ENCODE measurements around the gene JMJD8. TPM values are rescaled to one million over a fixed set of nuclear protein-coding genes. Genes with fewer than 3 reads are reported as not detected.

Gene JMJD8
- total and polyA plus RNA-seq, 10 of the 15 experiments (the other 5 are each of a cell fraction or from before 2014, with no cell fraction given): 1.00 to 50.4 (median 30.7) TPM

DNA sequence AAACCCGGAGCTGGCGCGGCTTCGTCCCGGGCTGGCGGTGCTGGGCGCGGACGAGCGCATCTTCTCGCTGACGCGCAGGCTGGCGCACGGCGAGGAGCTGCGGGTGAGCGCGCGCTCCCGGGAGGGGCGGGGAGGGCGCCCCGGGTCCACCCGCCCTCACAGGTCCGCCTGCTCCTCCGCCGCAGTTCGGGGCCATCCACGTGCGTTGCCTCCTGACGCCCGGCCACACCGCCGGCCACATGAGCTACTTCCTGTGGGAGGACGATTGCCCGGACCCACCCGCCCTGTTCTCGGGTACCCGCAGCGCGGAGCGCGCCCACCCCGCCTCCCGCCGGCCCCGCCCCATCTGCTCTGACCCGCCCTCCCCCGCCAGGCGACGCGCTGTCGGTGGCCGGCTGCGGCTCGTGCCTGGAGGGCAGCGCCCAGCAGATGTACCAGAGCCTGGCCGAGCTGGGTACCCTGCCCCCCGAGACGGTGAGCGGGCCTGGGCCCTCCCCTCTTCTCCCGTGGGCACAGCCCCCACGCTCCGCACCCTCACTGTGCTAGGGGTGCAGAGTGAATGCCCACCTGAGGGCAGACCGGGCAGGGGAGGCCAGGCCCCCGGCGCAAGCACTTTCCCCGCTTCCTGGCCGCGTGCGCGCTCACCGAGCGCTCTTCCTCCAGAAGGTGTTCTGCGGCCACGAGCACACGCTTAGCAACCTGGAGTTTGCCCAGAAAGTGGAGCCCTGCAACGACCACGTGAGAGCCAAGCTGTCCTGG, 44.2 kb upstream of the JMJD8 start (continued):
- TF ChIP-seq, protein P1, sequence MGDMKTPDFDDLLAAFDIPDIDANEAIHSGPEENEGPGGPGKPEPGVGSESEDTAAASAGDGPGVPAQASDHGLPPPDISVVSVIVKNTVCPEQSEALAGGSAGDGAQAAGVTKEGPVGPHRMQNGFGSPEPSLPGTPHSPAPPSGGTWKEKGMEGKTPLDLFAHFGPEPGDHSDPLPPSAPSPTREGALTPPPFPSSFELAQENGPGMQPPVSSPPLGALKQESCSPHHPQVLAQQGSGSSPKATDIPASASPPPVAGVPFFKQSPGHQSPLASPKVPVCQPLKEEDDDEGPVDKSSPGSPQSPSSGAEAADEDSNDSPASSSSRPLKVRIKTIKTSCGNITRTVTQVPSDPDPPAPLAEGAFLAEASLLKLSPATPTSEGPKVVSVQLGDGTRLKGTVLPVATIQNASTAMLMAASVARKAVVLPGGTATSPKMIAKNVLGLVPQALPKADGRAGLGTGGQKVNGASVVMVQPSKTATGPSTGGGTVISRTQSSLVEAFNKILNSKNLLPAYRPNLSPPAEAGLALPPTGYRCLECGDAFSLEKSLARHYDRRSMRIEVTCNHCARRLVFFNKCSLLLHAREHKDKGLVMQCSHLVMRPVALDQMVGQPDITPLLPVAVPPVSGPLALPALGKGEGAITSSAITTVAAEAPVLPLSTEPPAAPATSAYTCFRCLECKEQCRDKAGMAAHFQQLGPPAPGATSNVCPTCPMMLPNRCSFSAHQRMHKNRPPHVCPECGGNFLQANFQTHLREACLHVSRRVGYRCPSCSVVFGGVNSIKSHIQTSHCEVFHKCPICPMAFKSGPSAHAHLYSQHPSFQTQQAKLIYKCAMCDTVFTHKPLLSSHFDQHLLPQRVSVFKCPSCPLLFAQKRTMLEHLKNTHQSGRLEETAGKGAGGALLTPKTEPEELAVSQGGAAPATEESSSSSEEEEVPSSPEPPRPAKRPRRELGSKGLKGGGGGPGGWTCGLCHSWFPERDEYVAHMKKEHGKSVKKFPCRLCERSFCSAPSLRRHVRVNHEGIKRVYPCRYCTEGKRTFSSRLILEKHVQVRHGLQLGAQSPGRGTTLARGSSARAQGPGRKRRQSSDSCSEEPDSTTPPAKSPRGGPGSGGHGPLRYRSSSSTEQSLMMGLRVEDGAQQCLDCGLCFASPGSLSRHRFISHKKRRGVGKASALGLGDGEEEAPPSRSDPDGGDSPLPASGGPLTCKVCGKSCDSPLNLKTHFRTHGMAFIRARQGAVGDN (IDR thresholded peaks at IDR 0.05): peak; percentile 60; the same call in 1 of the 2 replicates
- TF ChIP-seq IKZF2 (IDR thresholded peaks at IDR 0.05) (0 out of 4 replicates have a peak, but pooled peaks of 1 of the 2 experiments have one; percentile 7), SMARCA5 (IDR thresholded peaks at IDR 0.05) (peak; percentile 64; the same call in 1 of the 2 replicates)

DNA sequence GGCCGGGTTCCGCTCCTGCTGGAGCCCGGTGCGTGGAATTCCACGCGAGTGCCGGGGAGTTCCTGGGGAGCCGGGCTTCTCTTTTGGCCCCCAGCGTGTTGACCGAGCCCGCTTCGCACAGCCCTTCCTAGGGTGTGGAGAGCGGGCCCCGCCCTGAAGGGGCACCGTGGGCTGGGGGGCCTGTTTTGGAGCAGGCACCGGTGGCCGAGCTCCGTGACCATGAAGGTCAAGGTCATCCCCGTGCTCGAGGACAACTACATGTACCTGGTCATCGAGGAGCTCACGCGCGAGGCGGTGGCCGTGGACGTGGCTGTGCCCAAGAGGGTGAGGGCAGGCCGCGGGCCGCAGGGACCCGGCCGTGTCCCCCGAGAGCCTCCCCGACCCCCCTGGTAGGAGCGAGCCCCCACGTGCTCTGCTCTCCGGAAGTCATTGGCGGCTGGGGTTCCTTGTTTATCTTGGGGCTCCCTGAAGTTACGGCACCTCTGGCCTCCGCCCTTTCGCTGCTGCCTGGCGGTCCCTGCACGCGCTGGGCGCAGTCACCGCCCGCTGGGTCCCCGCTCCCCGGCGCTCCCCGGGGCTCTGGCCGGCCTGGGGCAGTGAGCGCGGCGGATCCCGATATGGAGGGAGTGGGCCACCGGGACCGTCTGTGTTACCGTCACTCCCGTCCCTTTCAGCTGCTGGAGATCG, 43.3 kb upstream of the JMJD8 start:
- peak overlapping the region; percentile 37 for H2AFZ ChIP-seq (ENCODE audit: control insufficient read depth, low read depth, low read length)
- in situ Hi-C loops (cut with MboI) (no loop called here), intact Hi-C loops (cut with micrococcal nuclease; ENCODE audit: unreplicated experiment) (no loop called here)
- H3K9ac ChIP-seq (ENCODE audit: control insufficient read depth, insufficient read depth, low read length): peak overlapping the region; percentile 73
- RAD21 ChIA-PET (ENCODE audit: unreplicated experiment): interaction anchor here (0.7 to 1.2 kb wide), 4 partner anchors 7 to 996 kb away, joined by 3 to 8 read pairs (median 4); partner anchors contain the start of genes CHTF18 and RPUSD1
- H3K4me2 ChIP-seq (ENCODE audit: control insufficient read depth, insufficient read depth): peak overlapping the region; percentile 100
- H3K4me1 ChIP-seq (ENCODE audit: control insufficient read depth, insufficient read depth, low read length): peaks cover 13% of the 10 kb centered on the region
- peak; percentile 33 for ATAC-seq
- SMC1A ChIA-PET (ENCODE audit: uncharacterized antibody, unreplicated experiment): no interaction called here
- no peaks in the 10 kb centered on the region; the same call in 1 of the 2 replicates for H3K79me2 ChIP-seq (ENCODE audit: control insufficient read depth, insufficient read depth, low read length)
- H4K20me1 ChIP-seq (ENCODE audit: control insufficient read depth, insufficient read depth): no peaks in the 10 kb centered on the region
- H3K27me3 ChIP-seq (replicated peaks in 1 of 2; ENCODE audit: control insufficient read depth in 2 of 2, insufficient read depth in 2 of 2, low read length in 1 of 2): no peaks in the 10 kb centered on the region
- no peak for DNase-seq (ENCODE audit: low read depth, low spot score)
- CTCF ChIA-PET: no interaction called here
- WGBS (ENCODE audit: insufficient coverage, insufficient replicate concordance, low lambda C conversion rate, missing lambda C conversion rate): 1% methylated on average over 56 of the region's 61 CpGs
- H3K27ac ChIP-seq (ENCODE audit: control insufficient read depth, insufficient read depth): peak overlapping the region; percentile 74
- H3K9me3 ChIP-seq (replicated peaks; ENCODE audit: control insufficient read depth, insufficient read depth, low read length): no peaks in the 10 kb centered on the region
- peak overlapping the region; percentile 87 for H3K4me3 ChIP-seq
- H3K36me3 ChIP-seq (ENCODE audit: control insufficient read depth in 2 of 2, insufficient read depth in 2 of 2, low read length in 1 of 2): peaks cover 0 to 2% of the 10 kb centered on the region in 2 experiments; a peak in 3 of 4 replicates
- peak; percentile 95 for TF ChIP-seq BACH1 (IDR thresholded peaks at IDR 0.05; ENCODE audit: borderline replicate concordance)
- 0 out of 2 replicates have a peak, but pooled peaks have one; percentile 21 for TF ChIP-seq NBN (IDR thresholded peaks at IDR 0.05)
- 0 out of 2 replicates have a peak, but pooled peaks have one; percentile 31 for TF ChIP-seq HDGF (IDR thresholded peaks at IDR 0.05)
- 0 out of 2 replicates have a peak, but pooled peaks have one; percentile 26 for TF ChIP-seq DPF2 (IDR thresholded peaks at IDR 0.05)
- TF ChIP-seq NR2F1 (conservative IDR thresholded peaks at IDR 0.05): peak; percentile 70
- no peak for TF ChIP-seq STAT1 (conservative IDR thresholded peaks at IDR 0.05)
- TF ChIP-seq CBX5 (IDR thresholded peaks at IDR 0.05; ENCODE audit: low read depth): no peak
- peak; percentile 6; the same call in 1 of the 2 replicates for TF ChIP-seq PKNOX1 (IDR thresholded peaks at IDR 0.05)
- no peak for TF ChIP-seq IRF5 (IDR thresholded peaks at IDR 0.05; ENCODE audit: borderline replicate concordance)
- peak; percentile 28 for TF ChIP-seq IKZF1 (conservative IDR thresholded peaks at IDR 0.05)
- TF ChIP-seq BHLHE40 (IDR thresholded peaks at IDR 0.05; ENCODE audit: borderline replicate concordance in 1 of 2, low read depth in 2 of 2, low read length in 1 of 2): peak in 1 of 2 experiments; percentile 39; a peak in 2 of 4 replicates
- peak; percentile 42 for TF ChIP-seq POLR2AphosphoS5 (IDR thresholded peaks at IDR 0.05; ENCODE audit: low read length)
- FAIRE-seq: peak; percentile 18
- BruUV-seq (replicated peaks): TSS peak; percentile 68
- POLR2A ChIA-PET: interaction anchor here (1.1 to 6.3 kb wide), 4 partner anchors 8 to 91 kb away, joined by 3 to 60 read pairs (median 7); partner anchors contain the start of gene CIAO3
